HG03521 (cell line): ENCODE results near the gene ADAR.
A peak's percentile ranks its signal among the peaks of the same experiment; 100 is the strongest.

Experiments
- ATAC-seq: cut with Tn5 transposase; IDR thresholded peaks from one replicate; pipeline ENCODE4 v1.9.1; 2021; ENCODE audit warnings: mild to moderate bottlenecking, moderate library complexity; ENCODE audit not compliant: unreplicated experiment

The ADAR gene

DNA sequence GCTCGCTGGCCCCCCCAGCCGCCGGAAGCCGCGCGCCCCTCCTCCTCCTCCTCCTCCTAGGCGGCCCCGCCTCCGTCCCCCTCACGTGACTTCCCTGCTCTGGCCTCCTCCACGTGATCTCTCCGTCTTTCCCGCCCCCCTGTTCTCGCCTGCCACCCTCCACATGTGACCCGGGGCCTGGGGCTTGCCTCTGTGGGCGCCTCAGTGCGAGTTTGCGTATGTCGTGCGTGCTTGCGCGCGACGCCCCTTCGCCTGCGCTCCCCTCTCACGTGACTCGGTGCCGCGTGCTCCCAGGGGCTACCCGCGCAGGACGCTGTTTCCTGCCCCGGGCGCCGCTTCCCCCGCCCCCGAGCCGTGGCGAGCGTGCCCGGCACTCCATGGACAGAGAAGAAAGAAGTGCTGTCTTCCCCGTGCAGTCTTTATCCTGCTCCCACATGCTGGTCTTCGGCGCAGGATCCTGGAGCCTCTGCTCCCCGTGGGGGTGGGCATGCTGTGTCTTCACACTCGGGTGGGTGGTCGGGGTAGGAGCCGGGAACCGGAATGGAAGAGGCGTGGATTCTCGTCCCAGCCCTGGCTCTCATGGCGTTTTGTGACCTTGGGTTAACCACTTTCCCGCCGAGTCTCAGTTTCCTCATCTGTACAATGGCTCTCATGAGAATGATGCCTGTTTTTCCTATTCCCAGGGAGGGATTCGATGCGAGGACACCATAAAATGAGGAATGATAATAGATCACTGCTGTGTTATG lies 49.1 kb downstream of the ADAR start:
- ATAC-seq, result peak; percentile 86

DNA sequence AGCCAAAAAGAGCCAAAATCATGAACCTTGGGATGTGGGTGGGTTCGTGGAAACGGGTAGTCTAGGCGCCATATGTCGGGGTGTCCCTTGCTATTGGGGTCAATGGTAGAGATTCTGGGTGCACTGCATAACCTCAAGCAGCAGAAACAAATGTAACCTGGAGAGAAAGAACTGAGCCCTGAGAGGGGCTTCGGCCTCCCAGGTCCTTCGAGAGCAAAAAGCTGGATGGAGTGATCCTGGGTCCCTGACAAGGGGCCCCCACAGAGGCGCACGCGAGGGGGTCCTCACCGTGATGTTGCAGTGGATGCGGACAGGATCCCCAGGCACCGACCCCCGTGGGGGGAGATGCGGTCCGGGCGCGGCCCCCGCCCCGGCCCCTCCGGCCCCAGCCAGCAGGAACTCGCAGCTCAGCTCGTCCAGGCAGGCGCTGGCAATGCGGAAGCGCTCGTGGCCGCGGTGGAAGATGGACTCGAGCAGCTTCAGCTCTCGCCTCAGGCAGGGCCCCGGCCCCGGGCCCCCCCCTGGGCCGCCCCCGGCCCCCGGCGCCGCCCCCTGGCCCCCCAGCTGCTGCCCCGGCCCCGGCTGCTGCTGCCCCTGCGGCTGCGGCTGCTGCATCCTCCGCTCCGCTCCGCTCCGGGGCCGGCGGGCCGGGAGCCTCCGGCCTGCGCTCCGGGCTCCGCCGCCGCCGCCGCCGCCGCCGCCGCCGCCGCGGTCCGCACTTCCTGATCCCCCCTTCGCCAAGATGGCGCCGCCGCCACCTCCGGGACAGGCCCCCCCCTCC lies 49.9 kb downstream of the ADAR start, which contains the start of gene UBE2Q1:
Gene UBE2Q1 (minus strand): TSS at position 724 of the 781 bp plus-strand sequence. CDS start 109 bp downstream, at position 615.
- peak; percentile 17 for ATAC-seq

DNA sequence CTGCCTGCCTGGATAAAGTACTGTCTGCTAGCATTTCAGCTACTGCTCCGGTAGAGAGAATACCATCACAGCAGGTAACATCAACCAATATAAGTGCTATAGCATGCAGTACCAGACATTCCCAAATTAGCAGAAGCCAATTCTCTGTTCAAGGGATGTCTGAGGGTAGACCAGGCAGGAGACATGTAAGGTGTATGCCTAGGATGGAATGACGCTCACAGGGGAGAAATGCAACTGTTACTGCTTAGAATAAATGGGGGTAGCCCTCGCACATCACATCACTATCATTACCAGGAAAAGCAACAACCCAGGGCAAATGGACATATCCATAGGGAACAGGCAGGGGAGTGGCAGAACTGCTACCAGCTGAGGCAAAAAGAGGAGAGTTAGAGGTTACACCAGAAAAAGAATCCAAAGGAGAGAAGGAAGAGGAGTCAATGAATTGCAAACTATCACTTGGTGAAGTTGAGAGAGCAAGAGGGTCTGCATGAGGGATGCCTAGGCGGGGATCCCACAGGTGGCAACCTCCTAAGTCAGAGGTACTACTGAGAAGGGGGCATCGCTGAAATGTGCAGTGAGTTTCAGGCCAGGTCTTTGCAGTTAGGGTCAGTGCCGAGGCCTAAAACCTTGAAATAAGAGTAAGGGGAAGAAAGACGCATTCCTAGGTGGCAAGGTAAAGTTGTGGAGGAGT lies 50.6 kb downstream of the ADAR start:
- no peak for ATAC-seq

DNA sequence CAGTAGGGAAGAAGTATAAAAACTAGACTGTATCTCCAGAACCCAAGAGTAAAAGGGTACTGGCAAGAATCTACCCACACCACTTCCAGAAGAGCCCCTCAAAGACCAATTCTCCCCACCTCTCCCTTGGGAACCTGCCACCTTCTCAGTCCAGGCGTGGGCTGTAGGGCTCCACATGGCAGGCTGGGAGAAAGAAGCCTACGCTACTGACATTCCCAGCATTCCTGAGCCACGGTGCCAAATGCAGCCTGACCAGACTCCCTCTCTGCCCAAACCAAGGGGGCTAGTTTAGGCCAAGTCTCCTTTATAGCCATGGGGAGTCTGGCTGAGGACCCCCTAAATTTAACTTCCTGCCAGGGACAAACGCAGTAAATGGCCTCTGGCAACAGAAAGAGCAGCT lies 51.6 kb downstream of the ADAR start:
- ATAC-seq, result no peak

DNA sequence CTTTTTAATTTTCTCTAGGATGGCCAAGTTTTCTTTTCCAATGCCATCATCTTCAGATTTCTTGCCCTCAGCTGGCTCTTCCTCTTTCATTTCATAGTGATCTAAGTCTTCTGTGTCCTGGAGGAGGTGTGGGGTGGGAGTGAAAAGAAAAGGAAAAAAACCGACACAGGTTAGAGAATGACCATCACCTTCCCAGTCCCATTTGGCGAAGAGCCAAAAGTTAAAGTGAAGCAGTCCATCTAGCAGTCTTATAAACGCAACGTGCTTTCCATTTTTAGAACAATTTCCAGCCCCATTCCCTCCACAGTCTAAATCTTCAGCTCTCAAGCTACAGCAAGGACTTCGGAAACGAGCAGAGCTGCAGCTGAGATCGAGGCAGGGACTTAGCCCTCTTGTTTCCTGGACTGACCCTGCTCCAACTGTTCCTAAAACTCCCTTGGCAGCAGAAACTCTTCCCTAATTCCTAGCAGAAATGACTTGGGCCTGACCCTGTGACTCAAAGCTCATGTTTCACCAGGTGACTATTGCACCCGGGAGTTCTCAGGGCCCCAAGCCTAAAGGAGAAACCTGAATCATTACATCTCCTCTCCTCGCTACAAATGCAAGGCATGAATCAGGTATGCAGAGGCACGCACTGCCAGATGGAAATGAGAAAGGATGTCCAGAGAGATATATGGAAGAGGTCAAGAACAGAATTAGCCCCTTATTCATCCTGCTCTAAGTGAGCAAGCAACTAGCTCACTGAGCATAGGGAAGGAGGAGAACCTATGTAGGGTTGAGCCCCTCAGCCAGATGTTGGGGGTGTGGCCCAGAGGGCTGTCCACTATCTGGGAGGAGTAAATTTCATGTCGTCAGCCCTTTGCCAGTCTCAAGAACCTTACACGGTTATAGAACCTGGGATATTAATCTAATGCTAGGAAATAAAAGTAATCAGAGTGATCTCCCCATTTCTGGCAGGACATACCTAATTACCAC lies 54.6 kb downstream of the ADAR start:
- ATAC-seq, result no peak

DNA sequence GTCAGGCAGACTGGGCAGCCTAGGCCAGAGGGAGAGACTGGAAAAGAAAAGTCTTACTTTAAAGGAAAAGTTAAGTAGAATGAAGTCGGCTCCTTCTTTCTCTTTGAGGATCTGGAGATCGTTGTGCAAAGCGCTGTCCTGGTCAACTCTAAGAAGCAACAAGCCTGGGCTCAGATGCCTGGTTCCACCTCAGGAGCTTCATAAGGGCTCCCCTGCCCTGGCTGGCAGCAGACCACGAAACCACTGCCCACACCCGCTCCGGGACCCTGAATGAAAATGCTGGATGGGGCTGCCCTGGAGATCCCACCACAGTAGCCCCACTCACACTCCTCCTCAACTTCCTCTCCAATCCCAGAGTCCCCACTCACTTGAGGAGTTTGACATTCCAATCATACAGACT lies 56.0 kb downstream of the ADAR start:
- ATAC-seq, result no peak

DNA sequence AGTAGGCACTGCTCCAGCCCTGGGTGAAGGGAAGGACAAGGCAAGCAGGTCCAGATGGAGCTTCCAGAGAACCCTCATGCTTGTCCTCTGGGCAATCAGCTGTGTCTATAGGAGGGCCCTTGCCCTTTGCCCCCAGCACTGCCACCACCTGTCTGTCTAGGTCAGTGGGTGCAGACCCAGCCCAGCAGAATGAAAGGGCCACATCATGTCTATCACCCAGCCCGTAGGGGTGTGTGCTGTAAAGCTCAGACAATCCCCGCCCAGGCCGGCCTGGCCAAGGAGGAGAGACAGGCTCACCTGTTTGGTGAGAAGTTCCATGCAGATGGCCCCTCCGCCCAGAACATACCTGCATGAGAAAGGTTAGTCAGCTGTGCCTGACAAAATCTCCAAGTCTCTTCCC lies 56.5 kb downstream of the ADAR start:
- ATAC-seq, result no peak

DNA sequence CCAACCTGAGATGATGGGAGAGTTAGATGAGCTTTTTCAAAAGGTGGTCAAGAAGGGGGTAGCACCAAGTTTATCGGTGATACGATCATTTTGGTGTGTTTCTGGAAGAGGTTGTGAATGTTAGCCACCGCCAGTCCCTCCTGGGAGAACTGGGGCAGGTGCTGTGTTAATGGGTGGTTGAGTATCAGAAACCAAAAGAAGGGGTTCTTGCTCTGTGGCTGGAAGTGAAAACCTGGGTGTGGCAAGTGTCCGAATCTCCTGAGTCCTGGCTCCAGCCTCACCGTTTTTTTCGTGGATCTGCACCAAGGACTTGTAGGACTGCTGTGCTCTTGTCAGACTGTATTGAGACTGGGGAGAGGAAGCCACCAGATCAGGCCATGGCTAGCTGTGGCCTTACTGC lies 57.3 kb downstream of the ADAR start:
- ATAC-seq, result no peak

DNA sequence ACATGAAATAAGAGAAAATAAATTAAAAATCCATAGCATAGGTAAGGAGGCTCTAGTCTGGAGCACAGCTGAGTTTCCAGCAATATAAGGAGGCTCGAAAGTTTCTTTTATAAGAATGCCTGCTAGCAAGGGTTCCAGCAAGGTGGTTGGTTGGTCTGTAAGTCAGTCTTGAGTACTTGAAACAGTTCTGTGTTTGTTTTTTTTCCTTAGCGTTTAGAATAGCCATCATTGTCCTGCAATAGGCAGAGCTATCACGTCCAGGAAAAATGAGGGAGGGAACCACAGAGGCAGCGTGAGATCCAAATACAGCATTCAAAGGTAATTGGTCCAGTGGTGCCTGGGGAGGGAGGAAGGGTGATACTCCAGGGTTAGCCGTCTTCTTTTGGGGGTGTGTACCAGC lies 57.9 kb downstream of the ADAR start:
- no peak for ATAC-seq

DNA sequence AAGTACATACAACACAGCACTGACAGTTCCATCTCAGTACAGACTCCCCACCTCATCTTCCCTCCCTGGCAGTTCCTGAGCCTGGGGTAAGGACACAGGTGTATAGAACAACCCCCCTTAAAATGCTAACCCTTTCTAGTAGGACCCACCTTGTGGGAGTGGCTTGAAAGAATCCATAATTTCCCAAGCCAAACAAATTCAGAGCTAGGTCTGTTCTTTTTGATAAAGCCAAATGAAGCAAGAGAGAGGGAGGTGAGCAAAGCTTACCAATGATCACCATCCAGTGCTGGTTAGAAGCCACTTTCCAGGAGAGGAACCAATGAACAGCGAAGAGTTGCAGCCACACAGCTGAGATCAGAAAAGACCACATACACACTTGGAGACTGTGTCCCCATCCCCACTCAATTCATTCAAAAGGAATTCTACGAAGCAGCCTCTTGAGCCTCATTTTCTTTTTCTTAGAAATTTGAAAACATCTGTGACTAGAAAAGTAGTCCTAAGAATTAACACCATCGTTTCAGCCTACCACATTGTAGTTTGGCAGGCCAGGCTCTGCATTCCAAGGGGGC lies 58.7 kb downstream of the ADAR start:
- ATAC-seq, result no peak

DNA sequence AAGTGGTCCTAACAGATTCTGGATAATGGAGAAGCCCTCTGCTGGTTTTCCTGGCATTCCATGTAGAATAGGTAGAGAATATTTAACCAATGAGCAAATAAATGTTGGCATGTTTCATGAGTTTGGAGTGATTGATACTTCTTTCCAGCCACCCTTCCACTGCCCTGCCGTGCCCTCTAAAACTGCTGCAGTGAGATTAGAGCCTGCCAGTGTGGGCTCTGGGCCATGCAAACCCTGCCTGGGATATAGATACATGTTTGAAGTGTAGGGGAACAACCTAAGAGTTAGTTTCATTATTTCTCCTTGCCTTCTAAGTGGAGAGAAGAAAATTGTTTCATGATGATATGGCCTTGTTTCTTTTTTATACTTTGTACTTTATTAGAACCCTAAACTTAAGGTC lies 60.0 kb downstream of the ADAR start:
- ATAC-seq, result no peak

DNA sequence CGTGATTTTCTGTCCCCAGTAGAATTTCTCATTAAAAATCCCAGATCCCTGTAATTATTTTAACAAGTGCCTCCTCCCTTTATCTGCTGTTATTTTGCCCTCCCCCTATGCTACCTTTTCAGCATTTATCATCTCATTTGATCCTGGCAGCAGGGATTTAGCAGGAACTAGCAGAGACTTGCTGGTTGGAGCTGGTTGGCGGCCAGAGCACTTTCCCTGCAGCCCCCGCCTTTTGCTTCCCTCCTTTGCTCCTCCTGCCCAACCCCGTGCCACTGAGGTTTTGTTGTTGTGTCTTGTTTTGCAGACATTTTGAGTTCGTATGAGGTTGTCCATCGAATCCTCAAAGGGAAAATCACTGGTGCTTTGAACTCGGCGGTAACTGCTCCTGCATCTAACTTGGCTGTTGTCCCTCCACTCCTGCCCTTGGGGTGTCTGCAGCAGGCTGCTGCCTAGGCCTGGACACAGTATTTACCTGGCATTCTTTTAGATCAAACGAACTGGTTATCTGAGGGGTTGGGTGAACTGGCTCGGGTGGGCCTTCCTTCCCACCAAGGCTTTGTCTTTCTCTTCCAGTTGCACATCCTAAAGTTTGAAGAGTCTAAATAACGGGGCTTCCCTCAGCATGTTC lies 60.8 kb downstream of the ADAR start:
- no peak for ATAC-seq

DNA sequence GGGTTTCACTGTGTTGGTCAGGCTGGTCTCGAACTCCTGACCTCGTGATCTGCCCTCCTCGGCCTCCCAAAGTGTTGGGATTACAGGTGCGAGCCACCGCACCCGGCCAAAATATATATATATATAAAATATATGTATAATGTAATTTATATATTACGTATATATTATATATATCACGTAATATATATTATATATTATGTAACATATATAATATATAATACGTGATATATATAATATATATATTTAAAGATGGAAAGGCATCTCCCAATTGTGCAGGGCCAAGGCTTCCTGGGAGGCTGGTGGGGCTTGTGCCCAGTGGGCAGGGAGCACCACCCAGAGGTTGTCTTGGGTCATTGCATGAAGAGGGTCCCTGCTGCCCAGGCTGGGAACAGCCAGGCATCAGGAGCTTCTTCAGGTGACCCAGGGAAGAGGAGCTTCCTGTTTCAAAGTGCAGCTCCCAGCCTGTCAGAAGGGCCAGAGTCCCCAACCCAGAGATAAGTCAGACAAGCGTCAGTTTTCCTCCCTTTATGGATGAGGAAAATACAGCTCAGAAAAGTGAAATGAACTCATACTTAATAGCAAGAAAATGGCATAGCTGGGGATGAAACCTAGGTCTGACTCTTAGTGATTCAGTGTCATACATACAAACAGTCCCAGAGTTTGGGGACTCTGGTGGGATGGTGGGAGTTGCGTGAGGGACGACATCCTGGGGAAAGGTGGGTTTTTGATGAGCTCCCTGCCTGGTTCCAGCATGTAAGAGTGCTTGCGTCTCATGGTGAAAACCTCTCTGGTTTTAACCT lies 61.5 kb downstream of the ADAR start:
- ATAC-seq, result no peak

DNA sequence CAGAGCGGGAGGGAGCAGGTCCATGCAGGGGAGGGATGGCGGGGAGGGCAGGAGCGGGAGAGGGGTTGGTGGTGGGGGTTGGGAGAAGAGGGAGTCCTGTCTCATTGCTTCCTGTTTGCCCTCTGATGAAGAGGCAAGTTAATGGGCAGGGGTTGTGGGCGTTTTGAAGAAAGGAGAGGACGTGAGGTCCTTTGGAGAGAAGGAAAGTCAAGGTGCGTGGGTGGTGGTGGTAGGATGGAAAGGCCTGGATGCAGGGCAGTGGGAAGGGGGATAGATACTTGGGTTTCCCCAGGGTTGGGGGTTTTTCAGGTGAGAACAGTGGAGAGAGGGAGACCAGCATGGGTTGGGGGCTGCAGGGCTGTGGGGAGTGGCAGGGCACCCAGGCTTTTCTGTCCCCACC lies 66.8 kb downstream of the ADAR start:
- no peak for ATAC-seq

DNA sequence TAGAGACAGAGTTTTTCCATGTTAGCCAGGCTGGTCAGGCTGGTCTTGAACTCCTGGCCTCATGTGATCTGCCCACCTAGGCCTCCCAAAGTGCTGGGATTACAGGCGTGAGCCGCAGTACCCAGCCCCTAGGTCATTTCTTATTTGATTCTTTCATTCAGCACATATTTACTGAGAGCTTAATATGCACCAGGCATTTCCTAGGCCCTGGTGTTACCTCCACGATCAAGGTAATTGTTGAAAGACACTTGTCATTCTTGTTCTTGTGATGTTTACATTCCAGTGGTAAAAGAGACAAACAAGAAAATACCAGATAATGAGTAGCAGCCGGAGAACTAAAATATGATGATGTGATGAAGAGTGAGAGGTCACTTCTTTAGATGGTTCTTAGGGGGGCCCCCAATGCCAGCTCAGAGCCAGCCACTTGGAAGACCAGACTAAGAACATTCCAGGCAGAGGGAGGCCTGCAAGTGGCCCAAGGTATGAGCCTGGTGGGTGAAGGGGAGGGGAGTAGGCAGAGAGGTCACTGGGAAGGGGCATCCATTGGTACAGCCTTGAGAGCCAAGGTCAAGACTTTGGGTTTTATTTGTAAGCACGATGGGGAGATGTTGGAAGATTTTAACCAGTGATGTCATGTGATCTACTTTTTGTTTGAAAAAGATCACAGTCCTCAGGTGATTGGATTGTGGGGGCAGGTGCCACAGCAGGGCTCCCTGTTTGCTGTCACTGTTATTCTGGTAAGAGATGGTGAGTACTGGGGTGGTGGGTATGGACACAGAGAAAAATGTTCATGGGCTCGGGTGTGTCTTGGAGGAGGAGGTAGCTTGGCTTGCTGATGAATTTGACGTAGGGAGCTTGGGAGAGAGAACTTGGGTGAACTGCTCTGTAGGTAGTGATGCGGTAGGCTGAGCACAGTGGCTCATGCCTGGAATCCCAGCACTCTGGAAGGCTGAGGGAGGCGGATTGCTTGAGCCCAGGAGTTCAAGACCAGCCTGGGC lies 68.2 kb downstream of the ADAR start:
- ATAC-seq, result no peak

DNA sequence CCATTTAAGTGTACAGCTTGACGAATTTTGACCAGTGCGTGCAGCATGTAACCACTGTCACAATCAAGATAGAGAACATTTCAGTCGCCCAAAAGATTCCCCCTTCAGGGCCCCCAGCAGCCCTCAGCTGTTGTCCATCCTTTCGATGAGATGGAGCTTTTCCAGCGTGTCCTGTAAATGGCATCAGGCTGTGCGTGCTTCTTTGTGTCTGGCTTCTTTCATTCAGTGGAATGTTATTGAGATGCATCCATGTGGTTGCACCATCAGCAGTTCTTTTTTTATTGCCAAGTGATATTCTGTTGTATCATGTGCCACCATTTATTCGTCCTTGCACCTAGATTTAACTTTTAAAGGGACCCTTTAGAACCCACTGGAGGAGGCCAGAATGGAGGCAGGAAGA lies 71.4 kb downstream of the ADAR start:
- ATAC-seq, result no peak

DNA sequence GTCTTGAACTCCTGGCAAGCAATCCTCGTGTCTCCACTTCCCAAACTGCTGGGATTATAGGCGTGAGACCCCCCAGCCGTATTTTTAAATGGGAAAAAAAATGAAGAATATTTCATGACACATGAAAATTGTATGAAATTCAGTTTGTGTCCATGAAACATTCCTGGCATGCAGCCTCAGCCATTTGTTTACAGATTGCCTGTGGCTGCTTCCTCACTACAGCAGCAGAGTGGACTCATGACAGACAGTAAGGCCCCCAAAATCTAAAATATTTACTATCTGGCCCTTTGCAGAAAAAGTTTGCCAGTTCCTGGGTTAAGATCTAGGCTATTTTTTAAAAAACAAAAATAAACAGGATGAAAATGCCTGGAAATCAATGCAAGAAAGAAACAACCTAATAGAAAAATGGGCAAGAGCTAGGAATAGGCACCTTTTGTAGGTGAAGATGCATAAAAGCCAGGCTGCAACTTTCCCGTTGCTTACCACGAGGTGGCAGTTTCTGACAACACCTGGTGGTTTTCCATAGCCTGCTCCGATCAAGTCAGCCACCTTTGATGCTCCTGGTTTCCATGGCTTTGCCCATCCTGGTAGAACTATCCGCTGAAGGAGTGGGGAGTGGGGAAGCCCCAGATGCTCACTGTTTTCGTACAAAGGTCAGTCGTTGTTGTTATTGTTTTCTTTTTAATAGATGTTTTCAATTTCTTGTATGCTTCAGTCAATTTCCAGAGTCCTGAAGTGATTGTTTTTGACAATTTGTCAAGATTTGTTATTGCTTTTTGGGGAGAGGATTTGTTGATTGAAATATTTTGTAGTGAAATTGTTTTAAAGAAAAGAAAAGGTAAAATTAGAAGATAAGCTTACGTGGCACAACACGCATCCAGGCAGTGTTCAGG lies 73.8 kb downstream of the ADAR start:
- ATAC-seq, result no peak
